KMS-11 (cell line): Measurements from ENCODE around the gene PDE4D.
A peak's percentile ranks its signal among the peaks of the same experiment; 100 is the strongest.

ENCODE experiments used
- H2AFZ ChIP-seq: fragments of 200-600 bp; sonication (generic); 2 replicates; pipeline ENCODE4 v1.6.1; 2016; ENCODE audit warnings: antibody characterized with exemption, mixed run types, low read depth
- H3K27ac ChIP-seq: fragments of 200-600 bp; sonication (generic); 2 replicates; pipeline ENCODE4 v1.6.1; 2016; ENCODE audit warnings: mild to moderate bottlenecking, mixed run types
- H3K27me3 ChIP-seq: fragments of 200-600 bp; sonication (generic); 2 replicates; pipeline ENCODE4 v1.6.1; 2017; ENCODE audit warnings: mild to moderate bottlenecking, low read depth, mixed run types, moderate library complexity; ENCODE audit not compliant: insufficient read depth
- H3K36me3 ChIP-seq: fragments of 200-600 bp; sonication (generic); 2 replicates; pipeline ENCODE4 v1.6.1; 2017; ENCODE audit warnings: mild to moderate bottlenecking, mixed run types; ENCODE audit not compliant: insufficient read depth
- H3K4me1 ChIP-seq: fragments of 200-600 bp; sonication (generic); 2 replicates; pipeline ENCODE4 v1.6.1; 2016; ENCODE audit warnings: mild to moderate bottlenecking, low read depth, mixed run types; ENCODE audit not compliant: poor library complexity, severe bottlenecking
- H3K4me2 ChIP-seq: fragments of 200-600 bp; sonication (generic); 2 replicates; pipeline ENCODE4 v1.7.0; 2016; ENCODE audit warnings: mild to moderate bottlenecking, mixed run types
- H3K4me3 ChIP-seq: fragments of 200-600 bp; sonication (generic); IDR thresholded peaks from 2 replicates; pipeline ENCODE4 v1.6.1; 2017; ENCODE audit warnings: low read depth, low read length, mixed read lengths; ENCODE audit not compliant: insufficient read depth
- H3K79me2 ChIP-seq: fragments of 200-600 bp; sonication (generic); 2 replicates; pipeline ENCODE4 v1.6.1; 2016; ENCODE audit warnings: low read depth, mixed run types; ENCODE audit not compliant: insufficient read depth
- H3K9ac ChIP-seq: fragments of 200-600 bp; sonication (generic); 2 replicates; pipeline ENCODE4 v1.6.1; 2016; ENCODE audit warnings: mild to moderate bottlenecking, mixed run types
- H4K20me1 ChIP-seq: fragments of 200-600 bp; sonication (generic); 2 replicates; pipeline ENCODE4 v1.6.1; 2016; ENCODE audit warnings: mild to moderate bottlenecking, mixed run types; ENCODE audit not compliant: insufficient read depth
- CTCF ChIP-seq: fragments of 200-600 bp; sonication (generic); conservative IDR thresholded peaks from 2 replicates; pipeline ENCODE4 v1.6.1; 2017; ENCODE audit warnings: low read depth, mild to moderate bottlenecking, antibody characterized with exemption, low read length, moderate library complexity, mixed read lengths

The PDE4D gene

DNA sequence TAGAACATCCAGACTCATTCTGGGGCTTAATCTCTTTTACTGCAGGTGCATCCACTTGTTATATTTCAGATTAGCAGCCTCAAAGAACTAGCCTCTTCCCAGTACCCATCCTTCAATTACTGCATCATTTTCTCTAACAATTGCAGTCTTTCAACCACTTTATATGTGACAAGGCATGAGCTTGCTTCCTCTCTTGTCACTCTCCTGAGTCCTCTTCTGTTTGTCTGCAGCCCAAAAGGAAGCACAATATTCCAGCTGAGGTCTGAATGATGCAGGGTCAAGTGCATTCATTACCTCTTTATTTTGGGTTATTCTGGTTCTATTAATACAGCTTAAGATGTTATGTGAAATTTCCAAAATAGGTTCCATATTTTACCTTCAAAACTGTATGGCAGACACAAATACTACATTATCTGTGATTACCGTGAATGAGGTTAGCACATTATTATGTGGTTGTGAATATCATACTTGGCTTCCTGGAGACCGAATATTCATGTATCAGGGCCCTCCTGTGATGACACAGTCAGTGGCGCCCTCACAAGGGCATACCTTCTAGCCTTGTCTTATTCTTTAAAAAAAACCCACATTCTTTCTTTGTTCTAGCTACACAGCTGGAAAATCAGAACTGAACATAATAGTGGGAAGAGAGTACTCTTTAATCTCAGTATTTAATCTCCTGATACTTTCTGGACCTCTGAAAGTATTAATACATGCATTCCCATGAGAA is 323.8 kb downstream of the PDE4D start:
- Histone ChIP-seq H3K4me1 (peaks cover 56% of the 10 kb centered on the region), H3K4me2 (peak overlapping the region; percentile 15), H3K9ac (no peak overlapping the region), H3K4me3 (no peak overlapping the region), H4K20me1 (no peaks in the 10 kb centered on the region), H3K79me2 (no peaks in the 10 kb centered on the region), H3K27ac (peak overlapping the region; percentile 31), H2AFZ (no peak overlapping the region; the same call in 1 of the 2 replicates), H3K36me3 (no peaks in the 10 kb centered on the region), H3K27me3 (no peaks in the 10 kb centered on the region)
- 0 out of 2 replicates have a peak, but pooled peaks have one; percentile 18 for TF ChIP-seq CTCF

DNA sequence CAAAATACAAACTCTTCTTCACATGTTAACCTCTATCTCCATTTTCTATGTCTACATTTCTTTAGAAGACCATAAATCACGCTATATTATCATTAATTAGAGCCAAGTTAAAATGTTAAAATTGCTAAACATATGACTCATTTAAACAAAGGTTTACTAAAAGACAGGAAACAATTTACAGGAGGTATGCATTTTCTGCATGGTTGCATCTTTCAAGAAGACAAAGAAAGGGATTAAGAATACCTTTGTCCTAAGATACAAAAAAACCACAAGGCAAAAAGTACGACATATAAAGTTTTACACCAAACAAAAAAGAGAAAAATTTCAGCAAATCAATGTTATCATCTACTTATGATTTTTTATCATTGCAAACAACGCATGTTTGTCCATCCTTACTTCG is 324.4 kb downstream of the PDE4D start:
- Histone ChIP-seq H2AFZ (no peak overlapping the region), H3K27ac (peak overlapping the region; percentile 31; the same call in 1 of the 2 replicates), H3K9ac (no peak overlapping the region)

DNA sequence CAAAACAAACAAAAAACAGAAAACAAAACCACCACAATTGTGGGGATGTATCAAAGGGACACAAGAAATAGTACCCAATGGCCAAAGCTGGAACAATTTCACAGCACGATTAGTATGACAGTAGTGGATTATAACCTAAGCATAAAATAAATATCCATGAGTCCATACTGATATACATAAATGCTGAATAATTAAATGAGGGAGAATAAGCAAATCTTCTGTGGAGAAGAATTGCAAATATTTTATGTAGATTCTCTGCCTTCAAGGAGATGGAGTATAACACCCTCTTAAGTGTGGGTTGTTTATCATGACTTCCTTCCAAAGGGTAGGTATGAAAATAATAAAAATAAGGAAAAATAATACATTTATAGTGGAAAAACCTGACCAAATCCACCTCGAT is 325.4 kb downstream of the PDE4D start:
- Histone ChIP-seq H3K4me3 (no peak overlapping the region), H4K20me1 (no peaks in the 10 kb centered on the region), H2AFZ (no peak overlapping the region), H3K27me3 (no peaks in the 10 kb centered on the region), H3K79me2 (no peaks in the 10 kb centered on the region), H3K4me1 (peaks cover 72% of the 10 kb centered on the region), H3K36me3 (no peaks in the 10 kb centered on the region), H3K4me2 (no peak overlapping the region), H3K27ac (no peak overlapping the region), H3K9ac (no peak overlapping the region)
- no peak for TF ChIP-seq CTCF

More for the DNA sequence above, 324.4 kb downstream of the PDE4D start:
- Histone ChIP-seq H3K79me2 (no peaks in the 10 kb centered on the region), H4K20me1 (no peaks in the 10 kb centered on the region), H3K4me2 (peak overlapping the region; percentile 15), H3K4me1 (peaks cover 62% of the 10 kb centered on the region), H3K4me3 (no peak overlapping the region), H3K36me3 (no peaks in the 10 kb centered on the region), H3K27me3 (no peaks in the 10 kb centered on the region)
- no peak for TF ChIP-seq CTCF

- TF ChIP-seq CTCF: no peak
- Histone ChIP-seq H3K4me2 (no peak overlapping the region), H3K4me3 (no peak overlapping the region)
These were observed 328.0 kb downstream of the PDE4D start for GRCh38 chr5:59565551-59565950.

More at GRCh38 chr5:59565551-59565950, 328.0 kb downstream of the PDE4D start:
- H4K20me1 ChIP-seq: no peaks in the 10 kb centered on the region
- no peak overlapping the region for H3K9ac ChIP-seq
- H2AFZ ChIP-seq: no peak overlapping the region
- H3K27ac ChIP-seq: no peak overlapping the region
- peaks cover 86% of the 10 kb centered on the region for H3K4me1 ChIP-seq
- no peaks in the 10 kb centered on the region for H3K36me3 ChIP-seq
- H3K27me3 ChIP-seq: no peaks in the 10 kb centered on the region
- H3K79me2 ChIP-seq: no peaks in the 10 kb centered on the region
